Activated CD4-positive, alpha-beta T cell treated with anti-CD3 and anti-CD28 coated beads, Interleukin-2, Interleukin-4, amounts not matched to agents 100 ng/mL and 50 ng/mL, durations not matched to agents 16 hours and 8 hours (primary cell): ENCODE results near the gene GH2.
A peak's percentile ranks its signal among the peaks of the same experiment; 100 is the strongest.
"Not testable (repeated sequence)": the region's sequence is repeated elsewhere in the genome, so short reads cannot be mapped to it uniquely, and the experiment has no call there.

Source experiments
- DNase-seq: peaks from one replicate; pipeline ENCODE4 v3.0.0-alpha.2; 2020; ENCODE audit warnings: low spot score

Gene GH2

DNA sequence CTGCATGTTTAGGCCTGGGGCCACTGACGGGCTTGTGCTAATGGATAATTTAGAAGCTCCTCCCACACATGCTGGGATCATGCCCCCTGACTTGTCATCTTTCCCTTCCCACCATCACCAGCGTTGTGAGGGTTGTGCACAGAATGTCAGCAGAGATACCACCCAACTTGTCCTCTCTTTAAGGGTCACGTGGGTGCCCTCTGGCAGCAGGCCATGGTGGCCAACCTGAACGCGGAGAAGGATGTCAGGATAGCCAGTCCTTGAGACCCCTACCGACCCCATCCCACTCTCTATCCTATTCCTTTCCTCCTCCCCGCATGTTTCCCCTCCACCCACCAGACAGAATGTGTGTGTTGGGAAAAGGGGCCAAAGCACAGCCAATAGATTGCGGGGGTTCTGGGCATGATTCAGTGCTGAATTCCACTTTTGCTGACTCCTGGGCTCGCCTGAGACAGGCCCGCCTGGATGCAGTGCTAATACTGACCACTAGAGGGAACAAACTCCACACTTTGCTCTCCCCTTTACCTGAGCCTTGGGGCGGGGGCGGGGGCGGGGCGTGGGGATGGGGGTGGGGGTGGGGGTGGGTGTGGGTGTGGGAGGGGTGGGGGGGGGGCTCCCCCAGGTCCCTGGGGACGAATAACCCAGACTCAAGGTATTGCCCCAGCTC lies at the start of gene GH2:
TSS of gene GH2 (minus strand) at position 10 of the 667 bp plus-strand sequence. CDS start 143 bp downstream, outside the sequence.
- peak; percentile 67 for DNase-seq

DNA sequence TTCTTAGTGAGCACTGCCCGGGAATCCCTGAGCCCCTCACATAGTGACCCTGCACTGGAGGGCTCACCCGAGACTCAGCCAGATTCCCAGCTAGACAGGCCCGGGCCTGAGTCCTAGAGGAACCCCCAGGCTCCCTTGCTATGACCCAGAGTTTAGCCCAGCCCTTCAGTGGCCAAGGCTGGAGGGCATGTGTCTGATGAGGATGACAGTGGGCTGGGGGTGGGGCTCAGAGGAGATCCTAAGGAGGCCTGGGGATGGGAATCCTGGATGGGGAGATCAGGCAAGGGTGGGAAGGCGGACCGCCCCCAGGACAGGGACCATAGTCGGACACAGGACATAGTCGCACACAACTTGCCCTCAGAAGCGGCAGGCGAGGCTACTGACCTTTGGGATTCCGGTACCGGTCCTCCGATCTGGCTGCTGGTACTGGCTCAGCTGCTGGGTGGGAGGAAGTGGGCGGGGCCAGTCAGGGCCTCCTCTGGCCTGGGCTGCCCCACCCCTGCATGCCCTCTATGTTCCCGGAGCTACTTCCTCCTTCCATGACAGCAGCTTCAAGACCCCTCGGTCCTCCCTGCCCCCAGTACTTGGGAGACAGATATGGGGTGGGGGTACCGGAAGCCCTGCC lies 49.3 kb upstream of the GH2 start:
- DNase-seq = peak; percentile 48

DNA sequence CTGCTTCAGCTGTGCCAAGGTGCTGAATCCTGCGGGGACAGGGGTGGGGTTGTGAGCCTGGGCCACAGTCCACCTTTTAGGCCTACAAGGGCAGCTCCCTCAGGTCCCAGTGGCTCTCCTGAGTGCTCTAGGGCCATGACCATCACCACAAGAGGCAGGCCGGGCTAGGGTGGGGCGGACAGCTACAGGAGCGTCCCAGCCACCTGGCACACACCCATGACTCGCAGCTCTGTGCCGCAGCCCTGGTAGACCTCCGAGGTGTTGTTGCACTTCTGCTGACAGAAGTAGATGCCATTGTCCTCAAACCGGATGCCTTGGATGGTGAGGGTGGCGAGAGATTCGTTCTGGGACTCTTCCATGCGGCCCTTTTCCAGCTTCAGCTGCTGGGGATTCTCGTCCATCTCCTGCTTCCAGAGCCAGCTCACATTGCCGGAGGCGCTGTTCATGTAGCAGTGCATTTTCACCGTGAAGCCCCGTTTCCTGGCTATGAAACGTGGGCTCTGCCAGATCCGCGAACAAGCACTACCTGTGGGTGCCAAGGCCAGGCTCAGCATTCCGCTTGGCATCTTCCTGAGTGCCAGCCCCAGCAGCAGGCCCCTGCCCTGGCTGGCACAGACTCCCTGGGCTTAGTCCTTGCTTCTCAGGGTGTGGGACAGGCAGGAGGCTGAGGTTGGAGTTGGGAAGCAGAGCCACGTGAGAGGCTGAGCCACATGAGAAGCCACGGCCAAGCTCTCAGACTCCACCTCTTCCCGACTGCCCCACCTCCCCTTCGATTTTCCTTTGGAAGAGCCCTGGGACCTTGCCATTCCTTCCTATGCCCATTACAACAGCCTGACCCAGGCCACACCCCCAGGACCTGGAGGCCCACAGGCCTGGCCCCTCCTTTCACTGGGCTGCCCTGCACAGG lies 48.4 kb upstream of the GH2 start:
- DNase-seq = no peak

- no peak for DNase-seq
Observed at GRCh38 chr17:63928966-63929695, 47.4 kb upstream of the GH2 start.

DNA sequence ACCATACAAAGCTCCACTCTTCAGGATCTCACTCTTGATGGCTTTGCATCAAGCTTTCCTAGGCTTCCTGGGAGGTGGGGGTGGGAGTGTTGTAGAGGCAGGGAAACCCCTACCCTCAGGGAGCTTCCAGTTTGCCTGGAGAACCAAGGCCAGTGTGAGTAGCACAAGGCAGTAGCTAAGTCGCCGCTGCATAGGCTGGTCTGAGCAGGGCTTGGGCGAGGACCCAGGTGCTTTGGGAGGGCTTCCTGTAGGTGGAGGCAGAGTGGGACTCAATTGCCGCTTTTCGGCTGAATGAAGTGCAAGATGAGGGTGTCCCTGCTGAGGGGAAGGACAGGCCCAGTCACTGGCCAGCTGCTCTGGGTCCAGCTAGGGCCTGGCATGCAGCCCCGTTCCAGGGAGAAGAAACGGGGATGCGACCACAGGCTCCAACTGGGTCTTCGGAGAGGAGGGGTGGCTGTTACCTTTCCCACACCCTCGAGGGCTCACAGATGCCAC lies 46.5 kb upstream of the GH2 start:
- DNase-seq = no peak

GRCh38 chr17:63927464-63928171 lies 45.9 kb upstream of the GH2 start:
- DNase-seq = no peak

- DNase-seq = no peak
Observed at GRCh38 chr17:63926164-63926563, 44.4 kb upstream of the GH2 start.

GRCh38 chr17:63925615-63926014 lies 43.9 kb upstream of the GH2 start:
- DNase-seq = no peak

- DNase-seq = not testable (repeated sequence)
Observed at GRCh38 chr17:63922402-63922801, 40.7 kb upstream of the GH2 start.

- DNase-seq = not testable (repeated sequence)
Observed at GRCh38 chr17:63920779-63921178, 39.0 kb upstream of the GH2 start.

DNA sequence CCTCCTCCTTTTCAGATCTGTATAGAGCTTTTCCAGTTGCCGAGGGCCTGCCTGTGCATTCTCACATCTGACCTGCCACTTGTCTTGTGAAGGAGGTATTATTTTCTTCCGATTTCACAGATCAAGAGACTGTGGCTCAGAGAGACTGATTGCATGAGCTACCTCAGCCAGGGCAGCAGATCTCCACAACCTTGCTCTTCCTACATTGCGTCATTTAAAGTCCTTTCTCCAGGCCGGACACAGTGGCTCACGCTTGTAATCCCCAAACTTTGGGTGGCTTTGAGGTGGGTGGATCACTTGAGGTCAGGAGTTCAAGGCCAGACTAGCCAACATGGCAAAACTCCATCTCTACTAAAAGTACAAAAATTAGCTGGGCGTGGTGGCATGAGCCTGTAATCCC lies 38.3 kb upstream of the GH2 start:
- DNase-seq = not testable (repeated sequence)

DNA sequence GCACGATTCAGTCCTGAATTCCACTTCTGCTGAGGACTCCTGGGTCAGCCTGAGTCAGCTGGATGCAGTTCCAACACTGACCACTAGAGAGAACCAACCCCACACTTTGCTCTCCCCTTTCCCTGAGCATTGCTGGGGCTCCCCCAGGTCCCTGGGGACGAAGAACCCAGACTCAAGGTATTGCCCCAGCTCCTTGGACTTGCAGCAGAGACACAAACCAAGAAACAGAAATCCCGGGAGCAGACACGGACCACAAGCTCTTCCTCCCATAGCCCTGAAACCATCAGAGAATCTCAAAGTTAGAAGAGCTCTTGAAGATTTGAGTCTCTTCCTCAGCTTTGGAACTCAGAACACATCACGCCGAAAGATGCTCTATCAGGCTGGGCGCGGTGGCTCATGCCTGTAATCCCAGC lies 37.6 kb upstream of the GH2 start:
- DNase-seq = peak; percentile 78

DNA sequence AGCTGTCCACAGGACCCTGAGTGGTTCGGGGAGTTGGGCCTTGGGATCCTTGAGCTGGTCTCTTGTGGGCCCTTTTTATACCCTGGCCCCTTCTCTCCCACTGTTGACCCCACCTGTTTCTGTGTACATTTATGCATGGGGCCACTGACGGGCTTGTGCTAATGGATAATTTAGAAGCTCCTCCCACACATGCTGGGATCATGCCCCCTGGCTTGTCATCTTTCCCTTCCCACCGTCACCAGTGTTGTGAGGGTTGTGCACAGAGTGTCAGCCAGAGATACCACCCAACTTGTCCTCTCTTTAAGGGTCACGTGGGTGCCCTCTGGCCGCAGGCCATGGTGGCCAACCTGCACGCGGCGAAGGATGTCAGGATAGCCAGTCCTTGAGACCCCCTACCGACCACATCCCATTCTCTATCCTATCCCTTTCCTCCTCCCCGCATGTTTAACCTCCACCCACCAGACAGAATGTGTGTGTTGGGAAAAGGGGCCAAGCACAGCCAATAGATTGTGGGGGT lies 37.1 kb upstream of the GH2 start, which contains the start of gene GH1:
TSS of gene GH1 (minus strand) at position 51 of the 517 bp plus-strand sequence. CDS start 63 bp downstream, outside the sequence.
- DNase-seq = not testable (repeated sequence)

GRCh38 chr17:63918305-63918704 lies 36.6 kb upstream of the GH2 start:
- no peak for DNase-seq

- DNase-seq = no peak
Observed at GRCh38 chr17:63917646-63918045, 35.9 kb upstream of the GH2 start.

- not testable (repeated sequence) for DNase-seq
Observed at GRCh38 chr17:63917206-63917605, 35.5 kb upstream of the GH2 start.

DNA sequence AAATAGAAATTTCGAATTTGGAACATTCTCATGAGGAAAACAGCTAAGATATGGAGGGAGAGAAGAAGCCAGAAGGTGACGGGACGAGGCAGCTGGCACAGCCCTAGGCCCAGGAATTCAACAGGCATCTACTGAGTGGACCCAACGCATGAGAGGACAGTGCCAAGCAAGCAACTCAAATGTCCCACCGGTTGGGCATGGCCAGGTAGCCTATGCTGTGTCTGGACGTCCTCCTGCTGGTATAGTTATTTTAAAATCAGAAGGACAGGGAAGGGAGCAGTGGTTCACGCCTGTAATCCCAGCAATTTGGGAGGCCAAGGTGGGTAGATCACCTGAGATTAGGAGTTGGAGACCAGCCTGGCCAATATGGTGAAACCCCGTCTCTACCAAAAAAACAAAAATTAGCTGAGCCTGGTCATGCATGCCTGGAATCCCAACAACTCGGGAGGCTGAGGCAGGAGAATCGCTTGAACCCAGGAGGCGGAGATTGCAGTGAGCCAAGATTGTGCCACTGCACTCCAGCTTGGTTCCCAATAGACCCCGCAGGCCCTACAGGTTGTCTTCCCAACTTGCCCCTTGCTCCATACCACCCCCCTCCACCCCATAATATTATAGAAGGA lies 34.9 kb upstream of the GH2 start:
- no peak for DNase-seq

DNA sequence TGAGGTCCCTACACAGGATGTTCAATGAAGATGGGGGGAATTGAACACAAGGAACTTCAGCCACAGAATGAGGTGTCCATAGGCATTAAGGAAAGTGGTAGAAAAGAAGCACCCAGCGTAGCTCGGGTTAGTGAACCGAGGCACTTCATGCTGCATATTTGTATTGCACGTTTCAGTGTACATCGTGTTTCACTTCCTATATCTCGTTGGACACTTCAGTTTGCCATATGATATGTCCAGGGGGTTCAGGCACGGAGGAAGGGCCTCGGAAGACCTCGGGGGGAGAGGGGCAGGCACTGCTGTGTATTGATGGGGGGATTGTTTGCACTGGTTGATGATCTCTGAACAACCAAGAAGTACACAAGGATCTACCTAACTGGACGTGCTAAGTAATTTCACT lies 34.0 kb upstream of the GH2 start:
- not testable (repeated sequence) for DNase-seq

GRCh38 chr17:63914471-63914870 lies 32.7 kb upstream of the GH2 start:
- DNase-seq = no peak

DNA sequence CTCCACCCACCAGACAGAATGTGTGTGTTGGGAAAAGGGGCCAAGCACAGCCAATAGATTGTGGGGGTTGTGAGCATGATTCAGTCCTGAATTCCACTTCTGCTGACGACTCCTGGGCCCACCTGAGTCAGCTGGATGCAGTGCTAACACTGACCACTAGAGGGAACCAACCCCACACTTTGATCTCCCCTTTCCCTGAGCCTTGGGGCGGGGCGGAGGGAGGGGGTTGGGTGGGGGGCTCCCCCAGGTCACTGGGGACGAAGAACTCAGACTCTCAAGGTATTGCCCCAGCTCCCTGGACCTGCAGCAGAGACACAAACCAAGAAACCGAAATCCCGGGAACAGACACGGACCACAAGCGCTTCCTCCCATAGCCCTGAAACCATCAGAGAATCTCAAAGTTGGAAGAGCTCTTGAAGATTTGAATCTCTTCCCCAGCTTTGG lies 29.9 kb upstream of the GH2 start:
- peak; percentile 63 for DNase-seq
